ENCODE data around the gene GPR32. TPM values are rescaled to one million over a fixed set of nuclear protein-coding genes. Genes with fewer than 3 reads are reported as not detected.
A peak's percentile ranks its signal among the peaks of the same experiment; 100 is the strongest.
"Not testable (repeated sequence)": the region's sequence is repeated elsewhere in the genome, so short reads cannot be mapped to it uniquely, and the experiment has no call there.

The GPR32 gene, protein sequence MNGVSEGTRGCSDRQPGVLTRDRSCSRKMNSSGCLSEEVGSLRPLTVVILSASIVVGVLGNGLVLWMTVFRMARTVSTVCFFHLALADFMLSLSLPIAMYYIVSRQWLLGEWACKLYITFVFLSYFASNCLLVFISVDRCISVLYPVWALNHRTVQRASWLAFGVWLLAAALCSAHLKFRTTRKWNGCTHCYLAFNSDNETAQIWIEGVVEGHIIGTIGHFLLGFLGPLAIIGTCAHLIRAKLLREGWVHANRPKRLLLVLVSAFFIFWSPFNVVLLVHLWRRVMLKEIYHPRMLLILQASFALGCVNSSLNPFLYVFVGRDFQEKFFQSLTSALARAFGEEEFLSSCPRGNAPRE
- not detected for total RNA-seq

DNA sequence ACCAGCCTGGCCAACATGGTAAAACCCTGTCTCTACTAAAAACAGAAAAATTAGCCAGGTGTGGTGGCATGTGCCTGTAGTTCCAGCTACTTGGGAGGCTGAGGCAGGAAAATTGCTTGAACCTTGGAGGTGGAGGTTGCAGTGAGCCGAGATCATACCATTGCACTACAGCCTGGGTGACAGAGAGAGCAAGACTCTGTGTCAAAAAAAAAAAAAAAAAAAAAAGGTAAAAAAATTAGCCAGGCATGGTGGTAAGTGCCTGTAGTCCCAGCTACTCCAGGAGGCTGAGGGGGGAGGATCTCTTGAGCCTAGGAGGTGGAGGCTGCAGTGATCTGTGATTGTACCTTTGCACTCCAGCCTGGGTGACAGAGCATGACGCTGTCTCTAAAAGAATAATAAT is at the start of gene GPR32:
TSS of gene GPR32 (plus strand) at position 301 of the 400 bp plus-strand sequence. CDS start 137 bp downstream, outside the sequence.
- H3K27me3 ChIP-seq; H3K27ac ChIP-seq; intact Hi-C loops (cut with DNase I); DNase-seq; H3K36me3 ChIP-seq; H3K9me3 ChIP-seq; H3K4me3 ChIP-seq (replicated peaks in 1 of 3); H3K4me1 ChIP-seq: not testable (repeated sequence)
- WGBS, 2 donors = 84 to 87% methylated on average over 2 of the region's 2 CpGs

DNA sequence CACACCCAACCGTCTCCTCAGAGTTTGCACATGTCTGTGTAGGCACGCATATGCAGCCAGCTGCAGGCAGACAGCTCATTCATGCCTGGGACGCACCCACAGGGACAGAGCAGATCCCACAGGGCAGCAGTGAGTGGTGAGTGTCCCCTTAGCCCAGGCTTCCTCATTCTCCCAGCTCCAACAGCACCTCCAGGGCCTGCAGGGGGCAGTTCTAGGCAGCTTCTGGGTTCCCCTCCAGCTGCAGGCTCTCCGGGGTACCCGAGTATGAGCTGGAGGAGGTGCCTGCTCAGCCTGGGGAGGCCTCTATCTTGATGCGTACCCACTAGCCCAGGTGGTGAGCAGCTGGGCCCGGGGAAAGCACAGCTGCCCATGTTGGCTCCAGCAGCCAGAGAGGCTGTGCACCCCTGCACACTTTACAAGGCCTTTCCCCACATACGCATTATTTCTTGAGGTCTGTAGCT is 49.3 kb upstream of the GPR32 start:
- intact Hi-C loops (cut with DNase I) = loop anchor here (5.0 kb wide), 1 partner anchor 386 kb away; the partner anchor contains the start of gene CTU1
- Histone ChIP-seq H3K27me3 (peaks cover 11% of the 10 kb centered on the region), H3K9me3 (no peaks in the 10 kb centered on the region), H3K4me3 (replicated peaks in 1 of 3) (no peak overlapping the region), H3K4me1 (peaks cover 25 to 33% of the 10 kb centered on the region in 2 donors), H3K27ac (no peak overlapping the region), H3K36me3 (no peaks in the 10 kb centered on the region)
- DNase-seq = no peak
- TF ChIP-seq, protein P1, sequence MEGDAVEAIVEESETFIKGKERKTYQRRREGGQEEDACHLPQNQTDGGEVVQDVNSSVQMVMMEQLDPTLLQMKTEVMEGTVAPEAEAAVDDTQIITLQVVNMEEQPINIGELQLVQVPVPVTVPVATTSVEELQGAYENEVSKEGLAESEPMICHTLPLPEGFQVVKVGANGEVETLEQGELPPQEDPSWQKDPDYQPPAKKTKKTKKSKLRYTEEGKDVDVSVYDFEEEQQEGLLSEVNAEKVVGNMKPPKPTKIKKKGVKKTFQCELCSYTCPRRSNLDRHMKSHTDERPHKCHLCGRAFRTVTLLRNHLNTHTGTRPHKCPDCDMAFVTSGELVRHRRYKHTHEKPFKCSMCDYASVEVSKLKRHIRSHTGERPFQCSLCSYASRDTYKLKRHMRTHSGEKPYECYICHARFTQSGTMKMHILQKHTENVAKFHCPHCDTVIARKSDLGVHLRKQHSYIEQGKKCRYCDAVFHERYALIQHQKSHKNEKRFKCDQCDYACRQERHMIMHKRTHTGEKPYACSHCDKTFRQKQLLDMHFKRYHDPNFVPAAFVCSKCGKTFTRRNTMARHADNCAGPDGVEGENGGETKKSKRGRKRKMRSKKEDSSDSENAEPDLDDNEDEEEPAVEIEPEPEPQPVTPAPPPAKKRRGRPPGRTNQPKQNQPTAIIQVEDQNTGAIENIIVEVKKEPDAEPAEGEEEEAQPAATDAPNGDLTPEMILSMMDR (IDR thresholded peaks at IDR 0.05) = no peak
- TF ChIP-seq POLR2A (IDR thresholded peaks at IDR 0.05) = no peak
- 51 to 69% methylated on average over 2 to 7 of the region's 8 CpGs for WGBS, 2 donors

DNA sequence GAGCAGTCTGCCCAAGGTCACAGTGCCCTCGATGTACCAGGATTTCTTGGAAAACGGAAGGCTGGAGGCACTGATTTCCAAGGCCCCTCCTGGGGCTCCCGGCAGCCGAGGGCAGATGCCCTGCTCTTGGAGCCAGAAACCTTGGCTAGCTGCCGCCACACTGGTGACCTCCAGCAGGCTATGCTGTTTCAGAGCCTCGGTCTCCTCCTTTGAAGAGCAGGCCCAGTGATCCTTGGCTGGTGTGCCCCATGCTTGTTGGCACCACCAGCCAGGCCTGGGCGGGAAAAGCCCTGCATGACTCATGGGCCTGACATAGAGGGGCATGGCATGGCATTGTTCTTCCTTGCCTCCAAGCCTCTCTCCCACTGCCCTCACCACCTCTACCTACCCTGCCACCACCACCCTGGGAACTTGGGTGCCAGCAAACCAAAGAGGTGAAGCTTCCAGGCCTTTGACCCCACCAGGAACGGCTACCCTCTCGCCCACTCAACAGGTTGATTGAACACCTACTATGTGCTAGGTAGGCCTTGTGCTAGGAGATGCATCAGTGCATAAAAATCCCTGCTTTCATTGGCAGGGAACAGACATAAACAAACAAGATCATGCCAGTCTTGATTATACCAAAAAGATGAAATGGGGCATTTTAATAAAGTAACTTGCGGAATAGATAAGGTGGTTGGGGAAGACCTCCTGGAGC is 48.7 kb upstream of the GPR32 start:
- Histone ChIP-seq H3K27me3 (peaks cover 11% of the 10 kb centered on the region), H3K9me3 (no peaks in the 10 kb centered on the region), H3K4me1 (peaks cover 26 to 33% of the 10 kb centered on the region in 2 donors), H3K4me3 (replicated peaks in 1 of 3) (no peak overlapping the region), H3K27ac (no peak overlapping the region), H3K36me3 (no peaks in the 10 kb centered on the region)
- intact Hi-C loops (cut with DNase I) = loop anchor here (5.0 kb wide), 1 partner anchor 386 kb away; the partner anchor contains the start of gene CTU1
- DNase-seq = no peak
- TF ChIP-seq POLR2A (IDR thresholded peaks at IDR 0.05) = no peak
- TF ChIP-seq, protein P1 (IDR thresholded peaks at IDR 0.05) = no peak
- 79% methylated on average over 5 to 7 of the region's 10 CpGs for WGBS, 2 donors

DNA sequence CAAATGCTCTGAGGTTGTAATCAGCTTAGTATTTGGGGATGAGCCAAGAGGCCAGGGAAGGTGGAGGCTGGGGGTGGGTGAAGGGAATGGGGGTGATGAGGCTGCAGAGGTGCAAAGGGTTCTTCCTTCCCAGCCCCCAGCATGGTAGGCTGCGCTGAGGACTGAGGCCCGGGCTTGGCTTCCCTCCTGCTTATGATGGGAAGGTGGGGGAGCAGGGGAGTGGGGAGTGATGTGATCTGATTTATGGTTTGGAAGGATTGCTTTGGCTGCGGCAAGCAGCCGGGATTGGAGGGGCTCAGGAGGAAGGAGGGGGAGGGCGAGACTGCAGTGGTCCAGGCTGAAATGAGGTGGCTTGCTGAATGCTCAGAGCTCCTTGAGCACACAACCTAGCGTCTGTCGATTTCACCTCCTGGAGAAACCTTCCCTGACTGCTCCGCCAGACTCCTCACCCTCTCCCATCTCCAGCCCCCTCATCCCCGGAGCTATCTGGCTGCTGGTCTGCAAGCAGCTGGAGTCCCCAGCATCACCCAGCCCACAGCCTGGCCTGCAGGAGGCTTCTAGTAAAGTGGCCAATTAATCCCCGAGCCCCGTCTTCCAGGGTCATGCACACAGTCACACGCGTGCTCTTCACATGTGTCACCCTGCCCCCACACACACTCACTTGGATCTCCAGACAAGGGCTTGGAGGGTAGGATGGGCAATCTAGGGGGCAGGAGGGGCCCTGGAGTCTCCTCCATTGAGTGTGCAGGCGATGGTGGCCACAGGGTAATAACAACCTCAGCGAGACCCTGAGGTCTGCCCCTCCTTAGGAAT is 47.9 kb upstream of the GPR32 start:
- H3K36me3 ChIP-seq = no peaks in the 10 kb centered on the region
- no peaks in the 10 kb centered on the region for H3K9me3 ChIP-seq
- TF ChIP-seq, protein P1 (IDR thresholded peaks at IDR 0.05) = no peak
- TF ChIP-seq POLR2A (IDR thresholded peaks at IDR 0.05) = no peak
- H3K4me1 ChIP-seq = peaks cover 26 to 33% of the 10 kb centered on the region in 2 donors
- intact Hi-C loops (cut with DNase I) = loop anchor here (5.0 kb wide), 1 partner anchor 385 kb away; the partner anchor contains the start of gene CTU1
- no peak overlapping the region for H3K4me3 ChIP-seq (replicated peaks in 1 of 3)
- no peak overlapping the region for H3K27ac ChIP-seq
- WGBS, 2 donors = 40 to 43% methylated on average over 14 to 15 of the region's 15 CpGs
- DNase-seq = no peak
- H3K27me3 ChIP-seq = peaks cover 11% of the 10 kb centered on the region

DNA sequence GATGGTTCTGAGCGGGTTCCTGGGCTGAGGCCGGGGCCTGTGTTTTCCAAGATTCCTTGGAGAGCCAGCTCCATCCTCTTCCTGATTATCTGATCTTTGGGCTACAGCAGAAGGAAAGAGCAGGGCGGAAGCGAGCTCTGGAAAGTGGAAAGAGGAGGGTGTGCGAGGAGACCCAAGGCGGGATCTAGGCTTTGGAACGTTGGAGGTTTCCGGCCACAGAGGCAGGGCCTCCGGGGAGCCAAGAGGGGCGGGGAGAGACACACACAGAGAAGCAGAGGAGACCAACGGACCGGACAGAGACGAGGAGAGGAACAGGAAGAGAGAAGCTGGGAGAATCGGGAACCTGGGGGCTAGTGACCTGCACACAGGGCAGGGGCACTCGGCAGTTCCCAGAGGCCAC is 47.2 kb upstream of the GPR32 start, which contains the start of gene CLEC11A:
TSS of gene CLEC11A (plus strand) at position 296 of the 400 bp plus-strand sequence. CDS start 162 bp downstream, outside the sequence.
- peaks cover 4% of the 10 kb centered on the region for H3K27me3 ChIP-seq
- no peaks in the 10 kb centered on the region for H3K36me3 ChIP-seq
- peak within 1 kb of the TSS in 2 of 3 donors; percentile 13 to 55 for H3K4me3 ChIP-seq (replicated peaks in 1 of 3)
- H3K27ac ChIP-seq = peak within 1 kb of the TSS in 2 of 3 donors; percentile 30 to 34
- intact Hi-C loops (cut with DNase I) = loop anchor here (5.0 kb wide), 1 partner anchor 384 kb away; the partner anchor contains the start of gene CTU1
- peak; percentile 8 to 12 for DNase-seq
- peaks cover 29 to 31% of the 10 kb centered on the region in 2 donors for H3K4me1 ChIP-seq
- WGBS, 2 donors = 14 to 26% methylated on average over 14 to 15 of the region's 15 CpGs
- H3K9me3 ChIP-seq = no peaks in the 10 kb centered on the region
- TF ChIP-seq, protein P1 (IDR thresholded peaks at IDR 0.05) = no peak
- no peak for TF ChIP-seq POLR2A (IDR thresholded peaks at IDR 0.05)

Measured in thyroid gland (tissue), 4 donors.